ENCODE measurements around the gene MDM2. TPM values are rescaled to one million over a fixed set of nuclear protein-coding genes. Genes with fewer than 3 reads are reported as not detected.

The MDM2 gene
- total and polyA plus RNA-seq, 10 of the 15 experiments (the other 5 are each of a cell fraction or from before 2014, with no cell fraction given), result 48.2 to 174 (median 85.0) TPM

- TF ChIP-seq PRDM15 (CRISPR knock-in tag; IDR thresholded peaks at IDR 0.05) (no peak), NKRF (conservative IDR thresholded peaks at IDR 0.05) (no peak), NFYB (IDR thresholded peaks at IDR 0.05; ENCODE audit: insufficient read depth, low read depth, low read length) (no peak), NBN (IDR thresholded peaks at IDR 0.05) (no peak), ASH2L (IDR thresholded peaks at IDR 0.05; ENCODE audit: borderline replicate concordance, low read depth) (no peak), SMARCA5 (IDR thresholded peaks at IDR 0.05) (no peak), BACH1 (IDR thresholded peaks at IDR 0.05; ENCODE audit: borderline replicate concordance) (no peak), RCOR1 (conservative IDR thresholded peaks at IDR 0.05; ENCODE audit: low read depth, low read length) (no peak), POLR2A (IDR thresholded peaks at IDR 0.05; ENCODE audit: low read depth, low read length) (no peak)
These were observed 46.6 kb downstream of the MDM2 start (continued) for GRCh38 chr12:68854554-68854953.

Data from GM12878 (cell line).